Left lobe of liver (tissue), 2 donors: ENCODE data around the gene MUL1. TPM values are rescaled to one million over a fixed set of nuclear protein-coding genes. Genes with fewer than 3 reads are reported as not detected.

Experiments used
- ATAC-seq: fragments of 200-7000 bp; cut with Tn5 transposase; one replicate; pipeline ENCODE4 v1.9.1; 2020; ENCODE audit warnings: mild to moderate bottlenecking, moderate library complexity
- DNase-seq: peaks from one replicate; pipeline ENCODE4 v3.0.0-alpha.2; 2020; ENCODE audit warnings: low spot score
- total RNA-seq: library from RNA; stranded (reverse); gene quantifications from one replicate; pipeline ENCODE4 v1.2.1, GENCODE V29; 2021
- donor health status: DM: no; HTN: no; CAD: no; lungs with moderate emphysema.
- donor health status: DM: no; HTN: yes; CAD: no.

The MUL1 gene
- total RNA-seq, 1 donor from 2014 or later, result 16.9 TPM

GRCh38 chr1:20472860-20473711 lies 34.9 kb downstream of the MUL1 start:
- ATAC-seq (peak; percentile 39), DNase-seq (peak; percentile 74)

GRCh38 chr1:20472121-20472520 lies 35.8 kb downstream of the MUL1 start:
- no peak for ATAC-seq
- no peak for DNase-seq

GRCh38 chr1:20470194-20470593 lies 37.8 kb downstream of the MUL1 start:
- DNase-seq (no peak), ATAC-seq (peak; percentile 34)

GRCh38 chr1:20469406-20470076 lies 38.4 kb downstream of the MUL1 start:
- DNase-seq (no peak), ATAC-seq (peak; percentile 77)

GRCh38 chr1:20466273-20466672 lies 41.7 kb downstream of the MUL1 start:
- no peak for ATAC-seq
- no peak for DNase-seq

- DNase-seq (no peak), ATAC-seq (no peak)
These were observed 42.8 kb downstream of the MUL1 start for GRCh38 chr1:20465187-20465586.

GRCh38 chr1:20463502-20463901 lies 44.4 kb downstream of the MUL1 start:
- DNase-seq (no peak), ATAC-seq (no peak)

GRCh38 chr1:20462397-20462796 lies 45.6 kb downstream of the MUL1 start:
- DNase-seq (no peak), ATAC-seq (no peak)

- DNase-seq (no peak), ATAC-seq (no peak)
These were observed 49.2 kb downstream of the MUL1 start for GRCh38 chr1:20458717-20459116.

GRCh38 chr1:20454004-20454403 lies 53.9 kb downstream of the MUL1 start:
- ATAC-seq (no peak), DNase-seq (no peak)

- DNase-seq, result no peak
- ATAC-seq, result no peak
These were observed 58.1 kb downstream of the MUL1 start for GRCh38 chr1:20449735-20450311.

Other genes with a start within 250 kb of the MUL1 start
- not detected for gene VWA5B1, start 217.3 kb downstream of the MUL1 start, total RNA-seq
- gene CAMK2N1, start 21.9 kb downstream of the MUL1 start, total RNA-seq, result 27.4 TPM
- gene FAM43B, start 44.4 kb upstream of the MUL1 start, total RNA-seq, result 0.35 TPM
- gene CDA, start 80.9 kb upstream of the MUL1 start, total RNA-seq, result 29.7 TPM
- gene PINK1, start 125.3 kb upstream of the MUL1 start, total RNA-seq, result 90.5 TPM
- gene DDOST, start 153.2 kb upstream of the MUL1 start, total RNA-seq, result 104 TPM
- gene KIF17, start 209.9 kb upstream of the MUL1 start, total RNA-seq, result 1.5 TPM
- gene SH2D5, start 224.6 kb upstream of the MUL1 start, total RNA-seq, result 0.30 TPM